Esophagus squamous epithelium (tissue), 5 donors: ENCODE measurements around the gene STRAP. TPM values are rescaled to one million over a fixed set of nuclear protein-coding genes. Genes with fewer than 3 reads are reported as not detected.

ENCODE experiments used
- DNase-seq: peaks from one replicate; lab custom pipeline; 2025; lab: John Stamatoyannopoulos, UW
- H3K27ac ChIP-seq, 4 donors: fragments of 200-600 bp; sonication (generic); one replicate each; pipeline ENCODE4 v1.5.1; 2016 to 2019; ENCODE audit warnings: mild to moderate bottlenecking in 1 of 4
- H3K27me3 ChIP-seq, 4 donors: fragments of 200-600 bp; sonication (generic); 1 replicate in 3 of 4; 2 replicates in 1 of 4; pipeline versions ENCODE4 v1.5.1 to v1.6.0; 2017 to 2021; ENCODE audit warnings: antibody characterized with exemption in 1 of 4
- H3K36me3 ChIP-seq, 3 donors: fragments of 200-600 bp; sonication (generic); one replicate each; pipeline ENCODE4 v1.5.1; 2016 to 2019
- H3K4me1 ChIP-seq, 3 donors: fragments of 200-600 bp; sonication (generic); one replicate each; pipeline ENCODE4 v1.5.1; 2017 to 2019
- H3K4me3 ChIP-seq, 4 donors: fragments of 200-600 bp; sonication (generic); 1 replicate in 3 of 4; 2 replicates in 1 of 4; pipeline ENCODE4 v1.5.1; 2016 to 2019; ENCODE audit warnings: mild to moderate bottlenecking in 2 of 4, moderate library complexity in 1 of 4
- H3K9me3 ChIP-seq, 3 donors: fragments of 200-600 bp; sonication (generic); one replicate each; pipeline ENCODE4 v1.5.1; 2016 to 2019
- CTCF ChIP-seq, 6 experiments: fragments of 450-650 bp in 4 of 6; fragments of 200-600 bp in 2 of 6; sonication (generic) in 2 of 6; IDR thresholded peaks; one replicate each; pipeline ENCODE4 v1.5.1; 2016 to 2019; ENCODE audit warnings: antibody characterized with exemption in 6 of 6, mild to moderate bottlenecking in 4 of 6, moderate library complexity in 4 of 6
- POLR2A ChIP-seq, 4 donors: fragments of 450-650 bp; IDR thresholded peaks; one replicate each; pipeline ENCODE4 v1.6.1; 2017; ENCODE audit warnings: antibody characterized with exemption in 4 of 4, mild to moderate bottlenecking in 4 of 4, moderate library complexity in 3 of 4
- WGBS, 2 donors: methylation state at CpG; one replicate each; pipeline ENCODE4 v1.1.5; 2018; 5-methylcytosine and 5-hydroxymethylcytosine counted together
- intact Hi-C: fragments of 100-400 bp; cut with DNase I; formaldehyde crosslinking; loops from one replicate; pipeline ENCODE4 v1.15.0; 2022
- total RNA-seq, 4 donors: library from RNA; depleted of rRNA; stranded (reverse); fragments of >200 nt; gene quantifications; one replicate each; pipeline ENCODE4 v1.1.0, GENCODE V29; 2016
- donor health status: DM: yes; HTN: yes; CAD: no.

Gene STRAP, protein sequence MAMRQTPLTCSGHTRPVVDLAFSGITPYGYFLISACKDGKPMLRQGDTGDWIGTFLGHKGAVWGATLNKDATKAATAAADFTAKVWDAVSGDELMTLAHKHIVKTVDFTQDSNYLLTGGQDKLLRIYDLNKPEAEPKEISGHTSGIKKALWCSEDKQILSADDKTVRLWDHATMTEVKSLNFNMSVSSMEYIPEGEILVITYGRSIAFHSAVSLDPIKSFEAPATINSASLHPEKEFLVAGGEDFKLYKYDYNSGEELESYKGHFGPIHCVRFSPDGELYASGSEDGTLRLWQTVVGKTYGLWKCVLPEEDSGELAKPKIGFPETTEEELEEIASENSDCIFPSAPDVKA
- total RNA-seq = 10 to 100 TPM; 39.2 to 81.3 (median 70.0) TPM

GRCh38 chr12:15882118-15882971 lies at the start of gene STRAP:
Gene STRAP (plus strand): TSS chr12:15882387. CDS start chr12:15882708, 321 bp downstream.
- no peaks in the 10 kb centered on the region for H3K27me3 ChIP-seq
- DNase-seq = peak; percentile 81
- H3K4me3 ChIP-seq = peak within 1 kb of the TSS; percentile 51 to 93 (median 80)
- peaks cover 0 to 9% (median 0%) of the 10 kb centered on the region in 3 donors for H3K36me3 ChIP-seq
- peak in 3 of 4 donors; percentile 97 to 99 (median 98) for TF ChIP-seq POLR2A (IDR thresholded peaks at IDR 0.05)
- no peak for TF ChIP-seq CTCF (IDR thresholded peaks at IDR 0.05)
- WGBS, 2 donors = 0 to 1% methylated on average over 24 to 52 of the region's 63 CpGs
- H3K9me3 ChIP-seq = no peaks in the 10 kb centered on the region
- intact Hi-C loops = no loop called here
- H3K4me1 ChIP-seq = peaks cover 9 to 51% (median 14%) of the 10 kb centered on the region in 3 donors
- peak within 1 kb of the TSS; percentile 92 to 99 (median 97) for H3K27ac ChIP-seq

DNA sequence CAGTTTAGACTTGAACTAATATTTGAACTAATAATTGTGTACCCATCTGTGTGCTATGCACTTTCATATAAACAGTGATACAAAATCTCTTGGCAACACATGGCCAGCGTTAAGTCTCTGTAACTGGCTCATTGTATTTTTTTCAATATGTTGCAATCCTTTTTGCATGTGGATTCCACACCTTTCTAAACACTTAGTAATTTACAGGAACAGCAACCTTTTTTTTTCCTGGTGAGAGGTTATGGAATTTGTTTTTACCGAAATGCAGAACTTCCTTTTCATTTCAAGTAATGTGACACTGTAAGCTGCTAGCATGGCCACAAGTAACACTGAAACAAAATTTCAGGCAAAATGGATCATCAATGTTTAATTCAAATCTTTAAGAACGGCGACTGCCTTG lies 47.6 kb upstream of the STRAP start:
- TF ChIP-seq CTCF (IDR thresholded peaks at IDR 0.05) = no peak
- no peak for TF ChIP-seq POLR2A (IDR thresholded peaks at IDR 0.05)
- H3K4me3 ChIP-seq = no peak overlapping the region
- H3K27ac ChIP-seq = no peak overlapping the region
- no peak for DNase-seq
- H3K9me3 ChIP-seq = no peaks in the 10 kb centered on the region
- WGBS, 2 donors = 51 to 70% methylated on average over 4 of the region's 4 CpGs
- H3K4me1 ChIP-seq = peaks cover 0 to 4% (median 0%) of the 10 kb centered on the region in 3 donors
- intact Hi-C loops = no loop called here
- H3K36me3 ChIP-seq = no peaks in the 10 kb centered on the region
- no peaks in the 10 kb centered on the region for H3K27me3 ChIP-seq

GRCh38 chr12:15837141-15837790 lies 44.9 kb upstream of the STRAP start:
- 62 to 69% methylated on average over 5 of the region's 5 CpGs for WGBS, 2 donors
- no peak for TF ChIP-seq POLR2A (IDR thresholded peaks at IDR 0.05)
- TF ChIP-seq CTCF (IDR thresholded peaks at IDR 0.05) = no peak
- peak overlapping the region in 1 of 4 donors; percentile 66 for H3K27ac ChIP-seq
- no peaks in the 10 kb centered on the region for H3K9me3 ChIP-seq
- no peak overlapping the region for H3K4me3 ChIP-seq
- peaks cover 0 to 4% (median 0%) of the 10 kb centered on the region in 3 donors for H3K4me1 ChIP-seq
- H3K36me3 ChIP-seq = no peaks in the 10 kb centered on the region
- no peaks in the 10 kb centered on the region for H3K27me3 ChIP-seq
- no peak for DNase-seq
- intact Hi-C loops = no loop called here

DNA sequence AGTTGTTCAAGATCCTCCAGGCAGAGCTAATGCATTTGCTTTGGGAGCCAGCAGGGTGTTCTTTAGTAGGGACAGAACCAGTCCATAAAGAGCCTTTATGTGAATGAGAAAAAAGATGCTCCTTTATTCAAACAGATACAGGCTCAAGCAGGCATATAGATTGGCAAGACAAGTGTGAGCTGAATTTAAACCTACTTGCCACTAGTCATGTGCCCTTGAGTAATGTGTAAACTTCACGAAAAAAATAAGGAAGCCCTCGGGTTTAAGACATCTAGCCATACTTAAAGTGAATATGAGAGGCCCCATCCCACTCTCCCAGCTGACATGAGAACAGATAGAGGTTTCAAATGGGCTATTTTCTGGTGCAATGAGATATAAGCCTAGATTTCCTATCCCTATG lies 43.1 kb upstream of the STRAP start:
- H3K36me3 ChIP-seq = no peaks in the 10 kb centered on the region
- no peaks in the 10 kb centered on the region for H3K9me3 ChIP-seq
- DNase-seq = no peak
- H3K4me1 ChIP-seq = peaks cover 0 to 4% (median 0%) of the 10 kb centered on the region in 3 donors
- H3K27ac ChIP-seq = no peak overlapping the region
- TF ChIP-seq POLR2A (IDR thresholded peaks at IDR 0.05) (no peak), CTCF (IDR thresholded peaks at IDR 0.05) (no peak)
- H3K27me3 ChIP-seq = no peaks in the 10 kb centered on the region
- intact Hi-C loops = no loop called here
- H3K4me3 ChIP-seq = no peak overlapping the region
- 51 to 58% methylated on average over 2 of the region's 2 CpGs for WGBS, 2 donors
